ENCODE measurements around the gene NAA60.

DNA sequence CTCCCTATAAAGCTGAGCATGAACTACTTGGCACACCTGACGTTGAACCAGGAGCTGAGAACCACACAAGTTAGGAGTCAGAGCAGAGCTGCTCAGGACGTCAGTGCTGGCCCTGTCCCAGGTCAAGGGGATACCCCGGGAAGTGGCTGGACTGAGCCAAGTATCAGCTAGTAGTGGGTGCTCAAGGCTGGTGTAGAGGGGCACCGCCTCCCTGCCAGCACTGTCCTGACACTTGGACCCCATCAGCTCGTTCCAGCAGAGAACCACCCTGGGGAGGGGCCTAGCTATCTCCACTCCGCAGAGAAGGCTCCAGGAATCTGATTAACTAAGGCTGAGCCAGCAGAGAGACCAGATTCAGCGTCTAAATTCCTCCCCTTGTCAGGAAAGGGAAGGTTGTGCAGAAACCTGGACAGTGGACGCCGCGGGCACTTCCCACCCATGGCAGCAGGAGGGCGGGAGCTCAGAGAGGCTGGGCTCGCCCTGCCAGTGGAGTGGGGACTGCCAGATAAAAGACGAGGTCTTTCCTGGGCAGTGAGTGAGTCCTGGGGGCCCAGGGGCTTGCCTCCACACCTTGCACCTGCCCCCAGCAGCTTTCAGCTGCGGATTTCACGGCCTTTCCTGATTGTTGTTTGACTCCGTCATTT is 30.8 kb downstream of the NAA60 start:
- TF ChIP-seq, protein P1, sequence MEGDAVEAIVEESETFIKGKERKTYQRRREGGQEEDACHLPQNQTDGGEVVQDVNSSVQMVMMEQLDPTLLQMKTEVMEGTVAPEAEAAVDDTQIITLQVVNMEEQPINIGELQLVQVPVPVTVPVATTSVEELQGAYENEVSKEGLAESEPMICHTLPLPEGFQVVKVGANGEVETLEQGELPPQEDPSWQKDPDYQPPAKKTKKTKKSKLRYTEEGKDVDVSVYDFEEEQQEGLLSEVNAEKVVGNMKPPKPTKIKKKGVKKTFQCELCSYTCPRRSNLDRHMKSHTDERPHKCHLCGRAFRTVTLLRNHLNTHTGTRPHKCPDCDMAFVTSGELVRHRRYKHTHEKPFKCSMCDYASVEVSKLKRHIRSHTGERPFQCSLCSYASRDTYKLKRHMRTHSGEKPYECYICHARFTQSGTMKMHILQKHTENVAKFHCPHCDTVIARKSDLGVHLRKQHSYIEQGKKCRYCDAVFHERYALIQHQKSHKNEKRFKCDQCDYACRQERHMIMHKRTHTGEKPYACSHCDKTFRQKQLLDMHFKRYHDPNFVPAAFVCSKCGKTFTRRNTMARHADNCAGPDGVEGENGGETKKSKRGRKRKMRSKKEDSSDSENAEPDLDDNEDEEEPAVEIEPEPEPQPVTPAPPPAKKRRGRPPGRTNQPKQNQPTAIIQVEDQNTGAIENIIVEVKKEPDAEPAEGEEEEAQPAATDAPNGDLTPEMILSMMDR (IDR thresholded peaks at IDR 0.05 in 8 of 11, conservative IDR thresholded peaks at IDR 0.05 in 3 of 11): no peak
- TF ChIP-seq POLR2AphosphoS5 (IDR thresholded peaks at IDR 0.05): peak in 2 of 3 donors; percentile 29 to 32
- TF ChIP-seq POLR2A (IDR thresholded peaks at IDR 0.05): no peak
